GDM1 (cell line): ENCODE results near the gene SHOC1.
"Not testable (repeated sequence)": the region's sequence is repeated elsewhere in the genome, so short reads cannot be mapped to it uniquely, and the experiment has no call there.

ENCODE experiments used
- DNase-seq: peaks from one replicate; lab custom pipeline; 2025; lab: John Stamatoyannopoulos, UW

Gene SHOC1

DNA sequence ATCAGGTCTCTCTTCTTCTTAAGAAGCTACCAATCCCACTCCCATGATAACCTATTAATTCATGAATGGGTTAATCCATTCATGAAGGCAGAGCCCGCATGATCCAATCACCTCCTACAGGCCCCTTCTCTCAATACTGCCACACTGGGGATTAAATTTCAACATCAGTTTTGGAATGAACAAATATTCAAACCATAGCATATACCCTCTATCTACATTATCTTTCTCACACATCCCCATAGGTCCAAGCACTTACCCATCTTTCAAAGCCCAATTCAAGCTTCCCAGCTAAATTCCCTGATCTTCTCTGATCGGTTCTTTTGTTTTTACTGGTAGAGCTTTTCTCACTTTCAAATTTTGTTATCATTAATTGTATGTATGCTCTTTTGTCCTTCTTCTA is 10.5 kb upstream of the SHOC1 start:
- no peak for DNase-seq

DNA sequence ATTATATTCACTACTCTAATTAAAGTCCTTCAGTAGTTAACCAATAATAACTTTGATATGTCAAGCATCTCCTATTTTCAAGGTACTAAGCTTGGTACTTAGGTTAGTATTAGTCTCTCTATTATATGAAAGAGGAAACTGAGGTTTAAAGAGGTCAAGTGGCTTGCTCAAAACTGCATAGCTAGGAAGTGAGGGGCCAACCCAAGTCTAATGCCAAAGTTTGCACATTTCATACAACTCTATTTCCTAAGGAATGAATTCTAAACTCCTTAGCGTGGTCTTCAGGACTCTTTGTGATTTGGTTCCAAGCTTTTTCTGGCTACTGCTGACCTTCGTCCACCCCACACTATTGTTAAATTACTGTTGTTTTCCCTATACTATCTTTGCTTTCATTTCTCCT is 9.9 kb upstream of the SHOC1 start:
- DNase-seq, result no peak

DNA sequence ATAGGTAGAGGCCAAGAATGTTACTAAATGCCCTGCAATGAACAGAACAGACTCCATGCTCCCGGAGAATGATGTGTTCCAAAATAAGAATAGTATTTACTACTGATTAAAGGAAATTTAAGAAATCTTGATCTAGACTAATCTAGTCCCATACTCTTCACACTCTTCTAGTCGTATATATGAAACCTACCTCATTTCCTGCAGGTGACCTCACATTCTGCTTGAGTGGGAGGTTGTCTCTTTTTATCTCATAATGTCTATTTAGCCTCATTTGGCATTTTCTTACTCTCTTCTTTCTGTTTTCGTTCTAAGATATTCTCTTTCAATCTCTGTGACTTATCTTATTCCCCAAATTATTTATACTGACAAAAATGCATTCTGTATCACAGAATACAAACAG is 9.2 kb upstream of the SHOC1 start:
- DNase-seq, result no peak

DNA sequence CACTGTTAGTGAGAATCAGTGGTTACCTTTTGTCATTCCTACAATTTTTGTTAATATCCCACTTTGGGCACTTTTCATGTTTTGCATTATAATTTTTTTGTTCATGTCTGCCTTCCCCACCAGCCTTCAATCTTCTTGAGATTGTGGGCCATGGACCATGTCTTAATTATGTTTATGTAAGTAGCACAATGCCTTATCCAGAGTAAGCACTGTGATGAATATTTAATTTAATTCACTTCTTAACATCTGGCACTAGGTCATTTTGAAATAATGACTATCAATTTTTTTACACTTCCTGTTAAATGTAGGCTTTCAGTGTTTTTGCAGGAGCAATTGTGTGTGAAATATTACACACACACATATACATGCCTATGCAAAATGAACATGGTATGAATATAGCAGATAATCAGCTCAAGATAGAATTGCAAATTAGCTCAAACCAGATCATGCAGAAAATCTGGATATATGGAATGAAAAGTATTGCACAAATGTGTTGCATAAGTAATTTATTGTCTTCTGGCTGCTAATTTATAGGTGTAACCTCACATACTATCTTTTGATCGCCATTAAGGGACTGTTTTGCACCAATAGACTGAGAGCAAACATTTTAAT is 5.3 kb upstream of the SHOC1 start:
- DNase-seq, result no peak

DNA sequence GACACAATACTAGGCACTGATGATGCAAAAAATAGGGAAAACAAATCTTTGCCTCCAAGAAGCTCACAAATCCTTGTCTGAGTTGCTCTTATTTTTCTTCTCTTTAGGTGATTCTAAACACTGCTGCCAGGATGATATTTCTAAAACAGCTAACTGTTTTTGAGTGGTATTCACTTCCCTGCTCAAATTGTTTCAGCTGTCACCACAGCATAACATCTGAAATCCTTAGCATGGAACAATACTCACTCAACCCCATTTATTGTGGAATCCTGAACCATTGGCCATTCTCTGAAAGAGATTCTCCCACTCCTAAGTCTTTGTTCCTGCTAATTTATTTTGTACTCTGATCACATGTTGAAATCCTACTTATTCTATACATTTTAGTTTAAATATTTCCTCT is 4.8 kb upstream of the SHOC1 start:
- DNase-seq, result no peak

DNA sequence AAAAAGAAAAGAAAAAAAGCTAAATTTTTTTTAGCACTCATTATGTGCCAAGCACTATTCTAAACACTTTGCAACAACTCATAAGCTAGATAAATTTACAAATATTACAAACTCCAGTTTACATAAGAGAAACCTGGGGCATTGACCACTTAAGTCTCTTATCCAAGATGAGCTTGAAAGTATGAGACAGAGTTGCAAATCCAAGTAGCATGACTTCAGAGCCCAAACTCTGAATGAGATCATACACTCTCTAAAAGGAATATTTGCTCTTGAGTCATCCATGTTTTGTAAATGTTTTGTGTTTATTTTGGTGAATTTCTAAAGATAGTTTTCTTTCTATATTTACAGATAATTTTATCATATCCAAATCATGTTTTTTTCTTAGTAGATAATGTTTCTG is 4.0 kb upstream of the SHOC1 start:
- no peak for DNase-seq

DNA sequence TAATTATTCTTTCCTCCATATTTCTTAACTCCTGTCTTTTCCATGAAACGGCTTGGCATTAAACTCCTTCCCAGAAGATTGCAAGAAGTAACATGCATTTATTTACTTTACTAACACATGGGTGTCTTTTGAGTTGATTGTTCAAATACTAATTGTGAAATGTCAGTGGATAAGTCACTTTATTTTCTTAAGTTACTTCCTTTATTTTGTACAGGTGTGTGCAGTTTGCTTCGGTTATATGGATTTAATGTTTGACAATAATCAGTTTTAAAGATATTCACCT is 761 bp upstream of the SHOC1 start:
- no peak for DNase-seq

DNA sequence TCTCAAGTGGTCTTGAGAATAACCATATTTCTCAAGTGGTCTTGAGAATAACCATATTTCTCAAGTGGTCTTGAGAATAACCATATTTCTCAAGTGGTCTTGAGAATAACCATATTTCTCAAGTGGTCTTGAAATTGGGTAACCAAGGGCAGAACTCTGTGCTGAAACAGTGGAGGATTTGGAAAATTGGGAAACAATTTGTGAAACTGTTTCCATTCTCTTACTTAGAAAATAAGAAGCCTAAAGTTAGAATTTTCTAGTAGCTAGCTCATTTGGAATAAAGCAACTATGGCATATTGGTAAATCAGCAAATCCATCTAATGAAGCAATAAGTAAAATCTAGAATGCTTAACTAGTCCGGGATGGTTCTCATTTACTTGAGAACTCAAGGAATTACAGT is 2.9 kb downstream of the SHOC1 start:
- not testable (repeated sequence) for DNase-seq

DNA sequence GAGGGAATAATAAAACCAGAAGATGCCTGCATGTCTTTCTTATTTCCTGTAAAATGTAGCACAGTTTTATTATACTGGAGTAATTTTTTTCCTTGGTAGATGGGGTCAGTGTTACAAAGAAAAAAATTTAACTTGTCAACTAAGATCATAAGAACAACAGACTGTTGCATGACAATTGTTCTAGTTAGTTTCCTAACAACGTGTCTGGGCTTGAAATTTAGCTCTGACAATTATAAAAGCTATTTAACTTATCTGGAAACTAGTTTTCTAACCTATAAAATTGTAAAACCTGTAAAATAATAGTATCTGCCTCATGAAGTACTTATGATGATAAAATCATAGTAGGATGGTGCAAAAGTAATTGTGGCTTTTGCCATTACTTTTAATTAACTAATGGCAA is 4.9 kb downstream of the SHOC1 start:
- no peak for DNase-seq

DNA sequence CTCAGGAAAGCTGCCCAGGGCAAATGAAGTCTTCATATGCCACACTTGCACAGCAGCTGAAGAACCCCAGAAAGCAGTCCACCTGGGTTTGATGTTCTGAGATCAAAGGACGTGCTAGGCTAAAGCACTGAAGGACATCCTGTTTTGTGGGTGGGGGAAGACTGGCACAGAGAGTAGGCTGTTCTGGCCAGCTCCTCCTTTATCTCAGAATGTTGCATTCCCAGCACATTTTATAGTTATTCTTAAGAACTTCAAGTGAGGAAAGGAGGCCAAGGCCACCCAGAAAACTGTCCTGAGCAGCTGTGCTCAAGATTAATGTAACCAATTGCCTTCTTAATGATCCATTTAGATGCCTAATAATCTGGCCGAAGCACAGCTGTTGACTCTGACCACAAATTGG is 10.9 kb downstream of the SHOC1 start:
- no peak for DNase-seq

DNA sequence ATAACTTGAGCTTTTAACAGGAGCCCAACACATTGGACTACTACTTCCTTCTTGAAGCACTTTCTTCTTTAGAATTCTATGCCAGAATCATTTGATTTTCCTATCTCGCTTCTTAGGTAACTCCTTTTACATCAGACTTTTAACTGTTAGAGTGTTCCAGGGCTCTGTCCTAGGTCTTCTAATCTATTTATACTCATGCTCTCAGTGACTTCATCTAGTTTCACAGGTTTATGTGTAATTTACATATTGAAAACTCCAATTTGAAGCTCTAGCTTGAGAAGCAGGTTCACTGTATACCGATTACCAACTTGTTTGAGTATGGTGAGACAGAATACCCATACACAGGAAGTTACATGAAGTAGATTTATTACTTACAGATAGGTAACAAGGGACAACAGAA is 11.3 kb downstream of the SHOC1 start:
- DNase-seq, result no peak

DNA sequence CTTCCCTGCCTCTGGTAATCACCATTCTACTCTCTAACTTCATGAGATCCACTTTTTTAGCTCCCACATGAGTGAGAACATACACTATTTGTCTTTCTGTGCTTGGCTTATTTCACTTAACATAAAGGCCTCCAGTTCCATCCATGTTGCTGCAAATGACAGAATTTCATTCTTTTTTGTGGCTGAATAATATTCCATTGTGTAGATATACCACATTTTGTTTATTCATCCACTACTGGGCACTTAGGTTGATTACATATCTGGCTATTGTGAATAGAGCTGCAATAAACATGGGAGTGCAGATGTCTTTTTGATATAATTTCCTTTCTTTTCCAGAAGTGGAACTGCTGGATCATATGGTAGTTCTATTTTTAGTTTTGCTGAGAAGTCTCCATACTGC is 28.7 kb downstream of the SHOC1 start:
- DNase-seq, result no peak

DNA sequence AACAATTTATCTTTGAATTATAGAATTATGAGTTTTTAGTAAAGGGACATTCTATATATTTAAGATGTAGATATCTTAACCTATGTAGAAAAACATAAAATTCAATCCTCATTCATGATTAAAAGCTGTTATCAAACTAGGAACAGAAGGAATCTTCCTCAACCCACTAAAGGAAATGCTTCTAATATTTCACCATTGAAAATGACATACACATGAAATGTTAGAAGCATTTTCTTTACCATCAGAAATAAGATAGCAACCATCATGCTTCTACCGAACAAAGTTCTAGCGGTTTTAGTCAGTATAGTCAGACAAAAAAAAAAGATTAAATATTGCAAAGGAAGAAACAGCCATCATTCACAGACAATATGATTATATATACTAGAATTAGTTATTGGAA is 32.2 kb downstream of the SHOC1 start:
- DNase-seq, result no peak

DNA sequence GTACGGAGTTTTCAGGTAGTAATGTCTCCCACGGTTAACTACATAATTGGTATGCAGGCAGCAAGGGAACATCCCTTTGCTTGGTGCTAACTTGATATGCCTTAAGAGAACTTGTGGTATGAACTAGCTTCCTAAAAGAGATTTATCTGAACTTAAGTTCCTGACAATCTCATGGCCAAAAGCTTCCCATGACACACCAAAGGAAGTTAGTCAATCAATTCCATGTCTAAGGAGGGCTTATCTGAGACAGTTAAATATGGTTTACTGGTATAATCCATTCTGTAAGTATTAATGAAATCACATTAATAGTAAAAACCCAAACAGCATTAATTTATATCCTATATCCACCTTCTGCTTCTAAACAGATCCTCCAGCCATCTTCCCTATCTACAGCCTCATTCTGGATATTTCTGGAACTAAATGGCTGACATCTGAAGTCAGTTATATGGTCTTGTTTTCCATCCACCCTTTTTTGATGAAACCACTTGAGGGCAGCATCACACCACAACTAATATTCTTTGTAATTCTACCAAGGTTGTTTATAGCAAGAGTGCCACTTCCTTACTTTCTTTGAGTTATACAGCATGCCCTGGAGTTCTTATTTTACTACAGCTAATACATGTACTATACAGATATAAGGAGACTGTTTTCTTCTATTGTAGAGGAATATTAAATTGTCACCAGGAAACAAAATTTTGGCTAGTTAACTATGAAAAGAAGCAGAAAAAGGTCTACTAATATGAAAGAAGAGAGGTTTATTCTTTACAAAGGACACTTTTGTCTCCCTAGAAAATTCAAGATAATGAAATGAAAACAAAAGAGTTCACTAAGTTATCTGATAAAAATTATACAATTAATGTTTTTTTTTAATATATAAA is 34.7 kb downstream of the SHOC1 start:
- DNase-seq, result peak; percentile 39

DNA sequence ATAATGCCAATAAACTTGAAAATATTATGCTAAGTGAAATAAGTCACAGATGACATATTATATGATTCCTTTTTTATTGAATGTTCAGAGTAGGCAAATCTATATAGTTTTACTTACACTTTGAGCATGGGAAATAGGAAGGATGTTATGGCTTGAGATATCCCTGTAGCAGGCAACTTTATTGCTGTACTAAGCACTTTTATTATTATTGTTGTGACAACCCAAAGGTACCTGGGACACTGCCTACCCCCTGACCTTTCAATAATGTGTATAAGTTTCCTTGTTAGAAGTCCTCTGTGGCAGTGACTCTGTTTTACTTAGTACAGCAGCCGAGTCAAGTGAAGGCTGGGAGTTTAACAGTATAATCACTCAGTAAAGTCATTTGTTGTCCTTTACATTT is 39.9 kb downstream of the SHOC1 start:
- DNase-seq, result no peak

DNA sequence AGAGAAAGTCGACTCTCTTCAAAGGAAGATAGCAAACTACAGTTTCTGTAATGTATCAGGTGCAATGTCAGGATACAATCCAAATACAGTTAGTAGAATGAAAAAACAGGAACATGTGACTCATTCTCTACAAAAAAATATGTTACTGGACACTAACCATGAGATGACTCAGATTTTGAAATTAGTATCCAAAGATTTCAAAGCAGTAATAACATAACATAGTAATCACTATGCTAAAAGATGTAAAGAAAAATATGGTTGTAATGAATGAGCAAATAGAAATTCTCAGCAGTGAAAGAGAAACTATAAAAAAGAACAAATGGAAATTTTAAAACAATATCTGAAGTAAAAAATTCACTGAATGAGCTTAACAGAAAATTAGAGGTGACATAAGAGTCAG is 42.3 kb downstream of the SHOC1 start:
- no peak for DNase-seq
